Activated CD4-positive, alpha-beta T cell treated with anti-CD3 and anti-CD28 coated beads, Interleukin-2, amount 10 ng/mL, durations not matched to agents 7 days and 5 days (primary cell): ENCODE results near the gene ANKRD45. TPM values are rescaled to one million over a fixed set of nuclear protein-coding genes. Genes with fewer than 3 reads are reported as not detected.
"Not testable (repeated sequence)": the region's sequence is repeated elsewhere in the genome, so short reads cannot be mapped to it uniquely, and the experiment has no call there.

Experiments
- CTCF ChIA-PET: fragments of 350-600 bp; sonication (Branson Sonifier 250); formaldehyde crosslinking; loops from one replicate; lab custom pipeline; 2021; ENCODE audit warnings: antibody characterized with exemption; lab: Charles Lee
- POLR2A ChIA-PET: fragments of 350-600 bp; sonication (Branson Sonifier 250); formaldehyde crosslinking; loops from one replicate; lab custom pipeline; 2021; ENCODE audit warnings: antibody characterized with exemption; lab: Charles Lee
- DNase-seq: peaks from one replicate; pipeline ENCODE4 v3.0.0-alpha.2; 2020
- H3K27ac Mint-ChIP-seq: one replicate; pipeline ENCODE4 v1.8.0; 2021; ENCODE audit warnings: mild to moderate bottlenecking, moderate library complexity, mixed read lengths
- H3K27me3 Mint-ChIP-seq: one replicate; pipeline ENCODE4 v1.8.0; 2021; ENCODE audit warnings: mixed read lengths
- H3K36me3 Mint-ChIP-seq: one replicate; pipeline ENCODE4 v1.8.0; 2021; ENCODE audit warnings: low read depth, mixed read lengths
- H3K4me1 Mint-ChIP-seq: one replicate; pipeline ENCODE4 v1.8.0; 2021; ENCODE audit warnings: mixed read lengths
- H3K4me3 Mint-ChIP-seq: one replicate; pipeline ENCODE4 v1.8.0; 2021; ENCODE audit warnings: mild to moderate bottlenecking, moderate library complexity, mixed read lengths
- H3K9me3 Mint-ChIP-seq: one replicate; pipeline ENCODE4 v1.8.0; 2021; ENCODE audit warnings: mixed read lengths
- total RNA-seq, 2 experiments: library from RNA; stranded (reverse); gene quantifications; one replicate each; pipeline ENCODE4 v1.2.3, GENCODE V29; 2021

Gene ANKRD45
- total RNA-seq, 2 experiments from 2014 or later = not detected

- CTCF ChIA-PET = interaction anchor here (0.7 kb wide), 1 partner anchor 9 kb away, joined by 4 read pairs; no protein-coding TSS in a partner anchor
- DNase-seq, H3K36me3 Mint-ChIP-seq, H3K4me1 Mint-ChIP-seq, H3K4me3 Mint-ChIP-seq, H3K27ac Mint-ChIP-seq, H3K9me3 Mint-ChIP-seq, POLR2A ChIA-PET, H3K27me3 Mint-ChIP-seq: not testable (repeated sequence)
These were observed 78.5 kb downstream of the ANKRD45 start for GRCh38 chr1:173591138-173591537.

DNA sequence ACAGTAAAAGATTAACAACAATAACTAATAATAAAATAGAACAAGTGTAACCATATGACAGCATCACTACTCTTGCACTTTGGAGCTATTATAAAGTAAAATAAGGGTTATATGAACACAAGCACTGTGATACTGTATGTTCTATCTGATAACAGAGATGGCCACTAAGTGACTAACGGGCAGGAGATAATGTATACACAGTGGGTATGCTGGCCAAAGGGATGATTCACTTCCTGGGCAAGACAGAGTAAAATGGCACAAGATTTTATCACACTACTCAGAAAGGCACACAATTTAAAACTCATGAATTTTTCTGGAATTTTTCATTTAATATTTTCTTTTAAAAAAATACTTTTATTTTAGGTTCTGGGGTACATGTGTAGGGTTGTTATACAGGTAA, 79.1 kb downstream of the ANKRD45 start:
- DNase-seq = no peak
- ChIA-PET CTCF (no interaction called here), POLR2A (no interaction called here)
- Mint-ChIP-seq H3K27ac (no peak overlapping the region), H3K4me1 (no peaks in the 10 kb centered on the region), H3K27me3 (peaks cover 8% of the 10 kb centered on the region), H3K36me3 (no peaks in the 10 kb centered on the region), H3K9me3 (peaks cover 2% of the 10 kb centered on the region), H3K4me3 (no peak overlapping the region)

GRCh38 chr1:173581383-173582079, 88.1 kb downstream of the ANKRD45 start:
- ChIA-PET POLR2A (no interaction called here), CTCF (interaction anchor here (0.6 to 1.1 kb wide), 4 partner anchors 10 to 245 kb away, joined by 3 to 4 read pairs (median 3); no protein-coding TSS in a partner anchor)
- H3K27ac Mint-ChIP-seq = no peak overlapping the region
- H3K4me1 Mint-ChIP-seq = peaks cover 4% of the 10 kb centered on the region
- no peaks in the 10 kb centered on the region for H3K36me3 Mint-ChIP-seq
- no peak overlapping the region for H3K4me3 Mint-ChIP-seq
- peaks cover 2% of the 10 kb centered on the region for H3K9me3 Mint-ChIP-seq
- H3K27me3 Mint-ChIP-seq = peaks cover 24% of the 10 kb centered on the region
- no peak for DNase-seq

GRCh38 chr1:173580658-173581057, 89.0 kb downstream of the ANKRD45 start:
- Mint-ChIP-seq H3K9me3 (peaks cover 2% of the 10 kb centered on the region), H3K4me1 (peaks cover 4% of the 10 kb centered on the region), H3K27ac (no peak overlapping the region), H3K27me3 (peaks cover 23% of the 10 kb centered on the region), H3K36me3 (no peaks in the 10 kb centered on the region), H3K4me3 (no peak overlapping the region)
- ChIA-PET POLR2A (no interaction called here), CTCF (interaction anchor here (1.0 kb wide), 1 partner anchor 44 kb away, joined by 3 read pairs; no protein-coding TSS in a partner anchor)
- DNase-seq = no peak

DNA sequence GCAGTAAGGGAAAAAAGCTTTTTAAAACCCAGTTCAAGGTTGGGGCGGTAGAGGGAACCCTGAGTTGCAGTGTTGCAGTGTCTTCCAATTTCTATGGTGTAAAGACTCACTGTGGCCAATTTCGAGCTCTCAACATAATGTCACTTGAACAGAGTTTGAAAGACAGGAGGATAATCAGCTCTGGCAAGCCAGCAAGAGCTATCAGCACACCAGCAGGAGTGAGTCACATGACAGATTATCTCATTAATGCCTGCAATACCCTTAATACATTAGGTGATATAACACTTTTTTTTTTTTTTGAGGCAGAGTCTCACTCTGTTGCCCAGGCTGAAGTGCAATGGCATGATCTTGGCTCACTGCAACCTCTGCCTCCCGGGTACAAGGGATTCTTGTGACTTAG, 89.6 kb downstream of the ANKRD45 start:
- DNase-seq = no peak
- CTCF ChIA-PET = no interaction called here
- H3K4me1 Mint-ChIP-seq = peaks cover 4% of the 10 kb centered on the region
- H3K9me3 Mint-ChIP-seq = peaks cover 2% of the 10 kb centered on the region
- H3K27me3 Mint-ChIP-seq = peaks cover 23% of the 10 kb centered on the region
- no peak overlapping the region for H3K27ac Mint-ChIP-seq
- POLR2A ChIA-PET = no interaction called here
- no peak overlapping the region for H3K4me3 Mint-ChIP-seq
- no peaks in the 10 kb centered on the region for H3K36me3 Mint-ChIP-seq

DNA sequence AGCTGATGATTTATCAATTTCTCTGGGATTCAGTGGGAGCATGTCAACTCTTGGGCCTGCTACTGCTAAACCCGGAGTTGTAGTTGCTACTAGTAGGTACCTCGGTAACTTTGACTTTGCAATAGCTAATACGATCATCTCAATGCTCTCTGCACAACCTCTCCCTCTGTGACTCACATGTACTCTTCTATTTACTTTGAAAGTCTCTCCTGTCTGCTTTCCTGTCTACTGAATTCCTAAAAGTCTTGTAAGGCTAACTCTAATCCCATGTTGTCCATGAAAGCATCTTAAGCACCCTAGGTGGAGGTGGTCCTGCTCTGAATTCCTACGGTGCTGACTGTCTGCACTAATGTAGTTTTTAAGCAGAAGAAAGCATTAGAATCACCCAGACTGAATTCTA, 96.1 kb downstream of the ANKRD45 start:
- ChIA-PET CTCF (no interaction called here), POLR2A (no interaction called here)
- Mint-ChIP-seq H3K27me3 (peaks cover 12% of the 10 kb centered on the region), H3K36me3 (no peaks in the 10 kb centered on the region), H3K4me3 (no peak overlapping the region), H3K27ac (no peak overlapping the region), H3K9me3 (peaks cover 2% of the 10 kb centered on the region), H3K4me1 (peaks cover 7% of the 10 kb centered on the region)
- DNase-seq = no peak

DNA sequence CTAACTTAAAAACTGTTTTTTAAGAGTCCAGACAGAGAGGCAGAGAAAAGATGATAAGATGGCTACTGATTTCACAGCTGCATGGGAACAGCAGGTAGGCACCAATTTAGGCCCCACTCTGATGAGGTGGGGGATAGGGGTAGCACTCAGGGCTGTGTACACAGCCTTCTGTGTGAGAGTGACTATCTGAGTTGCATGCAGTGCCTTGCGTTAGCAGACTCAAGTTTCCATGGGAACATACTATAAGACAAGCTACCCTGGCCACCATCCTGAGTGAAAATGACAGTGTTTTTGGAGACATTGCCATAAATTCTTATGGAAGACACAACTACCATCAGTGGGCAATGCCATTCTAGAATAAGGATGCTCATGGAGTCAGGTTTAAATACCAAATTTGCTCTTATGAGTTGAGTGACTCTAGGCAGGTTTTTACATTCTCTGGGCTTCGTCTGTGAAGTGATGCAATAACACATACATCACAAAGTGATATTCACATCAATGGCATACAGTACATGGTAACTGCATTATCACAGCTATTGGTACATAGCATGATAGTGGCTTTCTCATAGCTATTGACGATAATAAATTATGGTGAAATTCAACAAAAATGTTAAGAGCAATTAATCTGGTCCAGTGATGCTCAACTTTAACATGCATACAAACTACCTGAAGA, 97.3 kb downstream of the ANKRD45 start:
- ChIA-PET POLR2A (no interaction called here), CTCF (interaction anchor here (1.2 kb wide), 1 partner anchor 12 kb away, joined by 4 read pairs; no protein-coding TSS in a partner anchor)
- Mint-ChIP-seq H3K4me1 (peaks cover 7% of the 10 kb centered on the region), H3K4me3 (no peak overlapping the region), H3K9me3 (peaks cover 5% of the 10 kb centered on the region), H3K27ac (no peak overlapping the region), H3K27me3 (peaks cover 12% of the 10 kb centered on the region), H3K36me3 (no peaks in the 10 kb centered on the region)
- DNase-seq = no peak

DNA sequence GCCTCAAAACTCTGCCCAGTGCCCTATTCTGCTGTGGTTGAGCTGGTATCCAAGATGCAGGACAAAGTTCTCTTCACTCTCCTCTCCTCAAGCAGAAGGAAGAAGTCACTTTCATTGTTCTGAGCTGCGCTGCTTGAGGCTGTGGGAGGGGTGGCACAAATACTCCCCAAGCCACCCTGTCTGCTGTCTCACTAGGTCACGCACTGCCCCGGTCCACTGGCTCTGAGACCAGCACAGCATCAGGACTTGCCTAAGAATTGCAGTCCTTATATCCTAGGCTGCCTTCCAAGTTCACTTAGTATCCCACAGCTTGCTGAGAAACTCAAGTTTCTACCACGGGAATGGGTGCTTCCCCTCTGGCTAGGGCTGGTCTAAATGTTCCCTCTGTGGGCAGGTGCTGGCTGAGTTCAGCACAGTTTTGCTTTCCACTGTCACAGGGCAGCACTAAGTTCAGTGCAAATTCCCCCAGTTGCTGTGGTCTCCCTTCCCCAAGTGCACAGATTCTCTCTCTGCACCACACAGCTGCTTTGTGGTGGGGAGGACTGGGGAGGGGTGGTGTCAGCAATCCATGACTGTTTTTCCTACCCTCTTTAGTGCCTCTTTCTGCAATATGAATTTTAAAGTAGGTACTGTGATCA, 99.2 kb downstream of the ANKRD45 start:
- H3K4me1 Mint-ChIP-seq = peaks cover 7% of the 10 kb centered on the region
- ChIA-PET CTCF (no interaction called here), POLR2A (no interaction called here)
- DNase-seq = no peak
- peaks cover 21% of the 10 kb centered on the region for H3K27me3 Mint-ChIP-seq
- no peak overlapping the region for H3K27ac Mint-ChIP-seq
- H3K36me3 Mint-ChIP-seq = no peaks in the 10 kb centered on the region
- peaks cover 17% of the 10 kb centered on the region for H3K9me3 Mint-ChIP-seq
- no peak overlapping the region for H3K4me3 Mint-ChIP-seq

- Mint-ChIP-seq H3K27ac (no peak overlapping the region), H3K27me3 (peaks cover 31% of the 10 kb centered on the region), H3K36me3 (no peaks in the 10 kb centered on the region), H3K4me1 (peaks cover 7% of the 10 kb centered on the region), H3K4me3 (no peak overlapping the region), H3K9me3 (peaks cover 24% of the 10 kb centered on the region)
- CTCF ChIA-PET = no interaction called here
- POLR2A ChIA-PET = interaction anchor here (0.5 kb wide), 1 partner anchor 18 kb away, joined by 3 read pairs; no protein-coding TSS in a partner anchor
- DNase-seq = no peak
These were observed 101.2 kb downstream of the ANKRD45 start for GRCh38 chr1:173568483-173568882.

DNA sequence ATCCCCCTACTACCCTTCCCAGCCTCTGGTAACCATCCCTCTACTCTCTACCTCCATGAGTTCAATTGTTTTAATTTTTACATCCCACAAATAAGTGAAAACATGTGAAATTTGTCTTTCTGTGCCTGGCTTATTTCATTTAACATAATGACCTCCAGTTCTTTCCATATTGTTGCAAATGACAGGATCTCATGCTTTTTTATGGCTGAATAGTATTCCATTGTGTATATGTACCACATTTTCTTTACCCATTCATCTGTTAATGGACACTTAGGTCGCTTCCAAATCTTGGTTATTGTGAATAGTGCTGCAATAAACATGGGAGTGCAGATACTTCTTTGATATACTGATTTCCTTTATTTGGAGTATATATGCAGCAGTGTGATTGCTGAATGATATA, 105.8 kb downstream of the ANKRD45 start:
- CTCF ChIA-PET, POLR2A ChIA-PET, H3K27ac Mint-ChIP-seq, DNase-seq, H3K4me1 Mint-ChIP-seq, H3K36me3 Mint-ChIP-seq, H3K4me3 Mint-ChIP-seq: not testable (repeated sequence)
- peaks cover 34% of the 10 kb centered on the region for H3K27me3 Mint-ChIP-seq
- peaks cover 24% of the 10 kb centered on the region for H3K9me3 Mint-ChIP-seq

DNA sequence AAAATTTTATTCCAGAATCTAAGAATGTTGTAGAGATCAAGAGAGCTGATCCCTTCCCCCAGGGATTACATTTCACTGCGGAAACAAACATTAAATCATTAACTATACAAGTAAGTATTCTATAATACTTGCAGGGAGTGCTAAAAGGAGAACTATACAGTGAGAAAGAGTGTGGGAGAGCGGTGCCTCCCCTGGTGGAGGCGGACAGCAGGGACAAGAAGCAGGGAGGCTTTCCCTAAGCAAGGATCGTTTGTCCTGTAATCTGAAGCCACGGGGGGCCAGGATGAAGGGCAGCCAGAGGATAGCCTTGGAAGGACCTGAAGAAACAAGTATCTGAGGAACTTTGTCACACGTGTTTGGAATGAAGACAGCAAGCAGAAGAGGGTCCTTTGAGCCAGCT, 106.8 kb downstream of the ANKRD45 start:
- no peak for DNase-seq
- Mint-ChIP-seq H3K36me3 (no peaks in the 10 kb centered on the region), H3K4me1 (peaks cover 7% of the 10 kb centered on the region), H3K4me3 (no peak overlapping the region), H3K9me3 (peaks cover 21% of the 10 kb centered on the region), H3K27me3 (peaks cover 27% of the 10 kb centered on the region), H3K27ac (no peak overlapping the region)
- ChIA-PET CTCF (interaction anchor here (0.6 kb wide), 1 partner anchor 286 kb away, joined by 3 read pairs; no protein-coding TSS in a partner anchor), POLR2A (no interaction called here)

GRCh38 chr1:173561263-173561662, 108.4 kb downstream of the ANKRD45 start:
- Mint-ChIP-seq H3K4me3 (no peak overlapping the region), H3K27me3 (peaks cover 16% of the 10 kb centered on the region), H3K27ac (no peak overlapping the region), H3K36me3 (no peaks in the 10 kb centered on the region), H3K9me3 (peaks cover 10% of the 10 kb centered on the region), H3K4me1 (peaks cover 7% of the 10 kb centered on the region)
- CTCF ChIA-PET = no interaction called here
- POLR2A ChIA-PET = no interaction called here
- no peak for DNase-seq
